Measurements from ENCODE around the gene EDRF1.

- TF ChIP-seq CTCF (conservative IDR thresholded peaks at IDR 0.05; ENCODE audit: low read depth in 2 of 2) (no peak), NANOG (IDR thresholded peaks at IDR 0.05; ENCODE audit: borderline replicate concordance) (no peak), EZH2 (IDR thresholded peaks at IDR 0.05; ENCODE audit: low read depth, unreplicated experiment) (no peak)
Observed at GRCh38 chr10:125756853-125757487, 37.5 kb downstream of the EDRF1 start.

Measured in GM23338 (cell line).